Sciatic nerve (tissue), 2 donors: Measurements from ENCODE around the gene SLC9A4. TPM values are rescaled to one million over a fixed set of nuclear protein-coding genes. Genes with fewer than 3 reads are reported as not detected.

ENCODE experiments used
- ATAC-seq: fragments of 200-7000 bp; cut with Tn5 transposase; one replicate; pipeline ENCODE4 v1.9.1; 2020; ENCODE audit warnings: mild to moderate bottlenecking, moderate library complexity
- DNase-seq: peaks from one replicate; pipeline ENCODE4 v3.0.0-alpha.2; 2020; ENCODE audit warnings: low spot score
- intact Hi-C: fragments of 100-400 bp; cut with DNase I; formaldehyde crosslinking; loops from one replicate; pipeline ENCODE4 v1.14.2; 2022
- total RNA-seq: library from RNA; stranded (reverse); fragmentation: NEBNext Ultra II Directional; extraction: Animal tissue kit (Norgen Biotek cat#: 25700); gene quantifications from one replicate; pipeline ENCODE4 v1.2.1, GENCODE V29; 2021
- donor health status: DM: no; HTN: no; CAD: no.
- donor health status: DM: no; HTN: no; CAD: no.

Gene SLC9A4
- total RNA-seq, 1 donor from 2014 or later: not detected

GRCh38 chr2:102486941-102487702 is 14.1 kb downstream of the SLC9A4 start:
- intact Hi-C loops: loop anchor here (5.0 kb wide), 1 partner anchor 1390 kb away; no protein-coding TSS in a partner anchor
- DNase-seq: no peak
- ATAC-seq: no peak

- intact Hi-C loops: loop anchor here (5.0 kb wide), 1 partner anchor 1391 kb away; no protein-coding TSS in a partner anchor
- ATAC-seq (no peak), DNase-seq (no peak)
These were observed 14.9 kb downstream of the SLC9A4 start for GRCh38 chr2:102487761-102488462.

GRCh38 chr2:102489646-102490045 is 16.6 kb downstream of the SLC9A4 start:
- no peak for ATAC-seq
- DNase-seq: no peak
- intact Hi-C loops: loop anchor here (5.0 kb wide), 1 partner anchor 1392 kb away; no protein-coding TSS in a partner anchor

- DNase-seq: no peak
- intact Hi-C loops: no loop called here
- no peak for ATAC-seq
These were observed 19.0 kb downstream of the SLC9A4 start for GRCh38 chr2:102492006-102492405.

- intact Hi-C loops: no loop called here
- ATAC-seq: no peak
- no peak for DNase-seq
These were observed 21.5 kb downstream of the SLC9A4 start for GRCh38 chr2:102494570-102494969.

- DNase-seq: no peak
- no peak for ATAC-seq
- intact Hi-C loops: no loop called here
These were observed 25.4 kb downstream of the SLC9A4 start for GRCh38 chr2:102498414-102498813.

GRCh38 chr2:102499558-102499957 is 26.5 kb downstream of the SLC9A4 start:
- intact Hi-C loops: no loop called here
- ATAC-seq: no peak

GRCh38 chr2:102502576-102502975 is 29.6 kb downstream of the SLC9A4 start:
- intact Hi-C loops: no loop called here
- DNase-seq (no peak), ATAC-seq (no peak)

More at GRCh38 chr2:102499558-102499957, 26.5 kb downstream of the SLC9A4 start:
- no peak for DNase-seq

- ATAC-seq: no peak
- no peak for DNase-seq
- intact Hi-C loops: no loop called here
These were observed 31.8 kb downstream of the SLC9A4 start for GRCh38 chr2:102504833-102505232.

GRCh38 chr2:102505290-102505689 is 32.3 kb downstream of the SLC9A4 start:
- DNase-seq (no peak), ATAC-seq (peak; percentile 41)
- intact Hi-C loops: no loop called here

- intact Hi-C loops: no loop called here
- no peak for ATAC-seq
- no peak for DNase-seq
These were observed 33.7 kb downstream of the SLC9A4 start for GRCh38 chr2:102506743-102507142.

- DNase-seq: no peak
- intact Hi-C loops: no loop called here
- ATAC-seq: no peak
These were observed 35.8 kb downstream of the SLC9A4 start for GRCh38 chr2:102508863-102509262.

- DNase-seq: no peak
- no peak for ATAC-seq
- intact Hi-C loops: no loop called here
These were observed 36.7 kb downstream of the SLC9A4 start for GRCh38 chr2:102509749-102510148.

GRCh38 chr2:102510791-102511575 is 38.0 kb downstream of the SLC9A4 start:
- no peak for ATAC-seq
- intact Hi-C loops: no loop called here

GRCh38 chr2:102512161-102512560 is 39.1 kb downstream of the SLC9A4 start:
- intact Hi-C loops: no loop called here
- ATAC-seq (no peak), DNase-seq (no peak)

More at GRCh38 chr2:102510791-102511575, 38.0 kb downstream of the SLC9A4 start:
- DNase-seq: no peak

- no peak for DNase-seq
- no peak for ATAC-seq
- intact Hi-C loops: no loop called here
These were observed 40.4 kb downstream of the SLC9A4 start for GRCh38 chr2:102513355-102513939.

GRCh38 chr2:102514061-102514785 is 41.2 kb downstream of the SLC9A4 start:
- intact Hi-C loops: no loop called here
- ATAC-seq: no peak
- DNase-seq: no peak

- intact Hi-C loops: no loop called here
- ATAC-seq: no peak
These were observed 42.8 kb downstream of the SLC9A4 start for GRCh38 chr2:102515851-102516250.

More at GRCh38 chr2:102515851-102516250, 42.8 kb downstream of the SLC9A4 start:
- DNase-seq: no peak
